GM18502 (cell line): Measurements from ENCODE around the gene RAPGEF5.

Experiments
- ATAC-seq: cut with Tn5 transposase; IDR thresholded peaks from one replicate; pipeline ENCODE4 v1.9.1; 2021; ENCODE audit warnings: mild to moderate bottlenecking; ENCODE audit not compliant: unreplicated experiment, poor library complexity

The RAPGEF5 gene

DNA sequence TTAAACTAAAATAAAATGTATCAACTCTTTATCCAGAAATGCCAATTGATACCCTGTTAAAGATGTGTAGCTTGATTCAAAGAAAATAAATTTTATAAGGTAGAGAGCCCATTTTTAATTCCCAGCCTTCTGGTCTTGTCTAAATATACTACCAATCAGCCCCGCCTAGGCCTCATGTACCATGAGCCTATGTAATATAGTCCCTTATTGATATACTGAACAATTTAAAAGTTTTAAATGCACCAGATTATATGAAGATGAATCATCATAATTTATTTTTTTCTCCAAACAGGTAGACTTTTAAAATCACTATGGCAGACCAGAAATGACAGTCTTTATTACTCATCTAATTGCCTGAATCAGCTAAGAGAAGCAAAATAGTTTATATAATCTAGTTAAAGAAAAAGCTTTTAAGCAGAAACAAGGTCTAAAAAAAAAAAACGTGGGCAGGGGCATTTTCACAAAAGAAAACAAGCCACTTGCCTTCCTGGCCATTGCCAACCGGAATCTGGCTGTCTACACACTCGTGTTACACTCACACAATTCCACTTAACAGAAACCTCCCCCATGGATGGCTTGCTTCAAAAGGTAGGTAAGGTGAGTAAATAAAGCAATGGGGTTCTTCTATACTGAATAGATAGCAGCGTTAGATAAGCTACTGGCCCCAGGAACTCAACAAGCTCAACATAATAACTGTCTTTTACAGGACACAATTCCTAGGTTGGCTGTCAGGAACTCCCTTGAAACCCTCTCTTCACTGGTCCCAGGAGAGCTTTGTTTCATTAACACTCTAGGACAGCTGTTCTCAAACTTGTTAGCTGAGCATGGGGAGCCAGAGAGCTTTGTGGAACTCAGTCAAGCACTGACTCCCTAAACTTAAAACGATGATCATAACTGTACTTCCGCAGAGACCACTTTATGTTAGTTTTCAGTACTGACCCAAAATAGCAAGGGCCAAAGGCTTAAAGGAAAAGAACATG lies 37.2 kb downstream of the RAPGEF5 start:
- no peak for ATAC-seq

DNA sequence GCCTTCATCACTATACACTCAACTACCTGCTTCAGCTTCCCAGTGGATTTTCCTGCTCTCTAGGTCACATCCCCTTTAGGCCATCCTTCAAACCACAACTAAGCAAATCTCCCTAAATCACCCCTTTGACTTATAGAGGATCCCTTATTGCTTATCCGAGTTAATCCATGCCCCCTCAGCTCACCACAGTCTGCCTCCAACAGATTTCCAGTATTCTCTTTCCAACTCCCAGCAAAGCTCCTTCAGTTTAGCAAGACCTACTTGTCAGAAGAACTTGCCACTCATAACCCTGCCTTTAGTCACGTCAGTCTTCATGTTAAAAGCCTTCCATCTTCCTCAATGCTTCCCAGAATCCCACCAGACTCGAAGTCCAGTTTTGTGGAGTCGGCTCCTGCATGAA lies 38.6 kb downstream of the RAPGEF5 start:
- ATAC-seq: no peak

DNA sequence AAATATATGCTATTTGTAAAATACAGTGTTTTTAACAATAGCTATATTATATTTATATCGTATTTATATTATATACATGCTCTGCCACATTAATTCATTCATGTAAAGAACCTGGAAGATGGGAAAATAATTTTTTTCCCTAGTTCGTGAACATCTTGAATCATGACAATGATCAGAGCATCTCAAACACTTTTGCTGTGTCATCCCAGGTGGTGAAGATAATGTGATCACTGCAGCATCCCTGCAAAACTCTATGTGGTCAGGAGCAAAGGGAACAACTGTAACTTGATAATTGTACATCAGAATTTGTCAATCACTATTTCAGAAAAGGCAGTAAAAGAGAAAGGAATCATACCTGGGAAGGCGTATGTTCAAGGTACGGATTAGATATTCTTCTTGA lies 39.3 kb downstream of the RAPGEF5 start:
- ATAC-seq: no peak

DNA sequence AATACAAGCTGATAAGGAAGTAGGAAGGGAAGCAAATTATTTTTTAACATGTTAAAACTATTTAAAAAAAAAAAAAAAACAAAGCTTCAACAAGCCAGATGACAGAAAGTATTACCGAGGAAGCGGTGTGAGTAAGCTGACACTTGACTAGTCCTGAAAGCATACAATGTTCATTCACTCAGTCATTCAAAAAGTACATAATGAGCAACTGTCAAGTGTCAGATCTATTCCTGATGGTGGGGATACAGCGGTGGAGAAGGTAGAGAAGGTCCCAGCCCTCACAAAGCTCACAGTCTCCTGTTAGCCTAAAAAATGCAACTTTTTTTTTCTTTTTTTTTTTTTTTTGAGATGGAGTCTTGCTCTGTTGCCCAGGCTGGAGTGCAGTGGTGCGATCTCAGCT lies 40.0 kb downstream of the RAPGEF5 start:
- no peak for ATAC-seq

DNA sequence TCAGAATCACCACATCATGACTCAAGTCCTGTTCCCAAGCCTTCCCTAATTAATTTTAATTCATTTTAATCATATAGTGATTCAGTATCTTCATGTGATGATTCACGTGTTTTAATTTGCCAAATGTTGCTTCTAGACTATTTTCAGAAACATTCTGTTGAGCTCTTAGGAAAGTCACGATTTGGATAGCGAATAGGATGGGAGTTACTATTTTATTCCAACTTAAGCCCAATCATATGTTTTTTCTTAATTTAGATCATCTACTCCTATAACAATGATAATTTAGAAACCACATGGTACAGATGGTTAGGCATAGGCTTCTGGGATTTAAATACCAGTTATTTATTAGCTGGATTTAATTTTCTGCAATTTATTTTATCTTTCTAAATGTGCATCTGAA lies 49.1 kb downstream of the RAPGEF5 start:
- no peak for ATAC-seq

DNA sequence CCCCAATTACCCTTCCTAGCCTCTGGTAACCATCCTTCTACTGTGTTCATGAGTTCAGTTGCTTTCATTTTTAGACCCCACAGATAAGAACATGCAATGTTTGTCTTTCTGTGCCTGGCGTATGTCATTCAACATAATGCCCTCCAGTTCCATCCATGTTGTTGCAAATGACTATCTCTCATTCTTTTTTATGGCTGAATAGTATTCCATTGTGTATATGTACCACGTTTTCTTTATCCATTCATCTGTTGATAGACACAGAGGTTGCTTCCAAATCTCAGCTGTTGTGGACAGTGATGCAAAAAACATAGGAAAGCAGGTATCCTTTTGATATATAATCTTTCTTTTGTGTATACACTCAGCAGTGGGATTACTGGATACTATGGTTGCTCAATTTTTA lies 51.2 kb downstream of the RAPGEF5 start:
- no peak for ATAC-seq

DNA sequence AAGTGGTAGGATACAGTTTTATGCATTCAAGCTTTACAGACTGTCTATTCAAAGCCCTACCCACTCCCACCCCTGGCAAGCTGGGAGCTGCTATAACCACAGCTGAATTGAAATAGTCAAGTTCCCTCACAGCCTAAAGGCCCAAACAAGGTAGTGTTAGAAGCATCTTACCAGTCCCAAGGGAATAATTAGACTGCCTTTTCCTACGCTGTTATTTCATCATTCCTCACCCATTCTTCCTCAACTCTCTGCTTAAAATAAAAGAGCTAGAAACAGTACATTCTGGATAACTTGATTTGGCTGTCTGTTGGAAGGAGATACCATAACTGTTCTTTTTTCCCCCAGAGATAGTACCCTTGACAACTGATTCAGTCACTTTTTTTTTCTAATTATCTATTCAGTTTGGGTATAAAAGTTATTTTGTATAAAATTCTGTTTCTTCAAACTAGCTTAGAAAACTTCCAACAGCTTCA lies 54.0 kb downstream of the RAPGEF5 start:
- no peak for ATAC-seq

DNA sequence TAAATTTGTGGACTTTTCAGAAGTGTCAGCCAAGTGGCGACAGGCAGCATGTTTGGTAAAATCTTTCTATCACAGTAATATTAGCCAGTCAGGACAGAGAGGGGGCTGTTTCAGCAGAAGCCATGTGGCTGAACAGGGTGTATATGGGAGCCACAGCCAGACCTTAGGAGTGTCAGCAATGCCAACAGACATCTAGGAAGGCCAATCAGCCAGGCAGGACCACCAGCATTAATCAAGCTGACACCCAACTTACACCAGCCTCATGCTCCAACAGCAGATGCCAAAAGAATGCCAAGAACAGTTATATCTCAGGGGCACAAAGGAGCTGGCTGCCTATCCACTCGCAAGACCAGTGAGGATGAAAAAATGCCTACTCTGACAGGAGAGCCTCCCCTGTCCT lies 54.8 kb downstream of the RAPGEF5 start:
- ATAC-seq: no peak

DNA sequence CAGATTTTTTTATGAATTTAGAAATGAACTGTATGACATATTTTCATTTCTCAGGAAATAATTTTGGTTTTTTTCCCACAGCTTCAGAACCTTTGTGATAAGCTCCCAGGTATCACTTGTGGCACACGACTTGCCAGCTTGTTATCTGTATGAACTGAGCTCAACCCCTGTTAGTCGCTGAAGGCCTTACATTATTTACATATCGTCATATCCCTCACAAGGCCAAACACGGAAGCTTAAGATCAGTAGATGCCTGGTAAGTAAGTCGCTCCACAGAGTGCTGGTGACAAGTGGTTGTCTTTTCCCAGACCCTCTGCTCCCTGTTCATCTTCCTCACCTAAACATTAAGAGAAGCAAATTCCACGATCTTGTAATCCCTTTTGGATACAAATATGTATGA lies 55.2 kb downstream of the RAPGEF5 start:
- ATAC-seq: no peak

DNA sequence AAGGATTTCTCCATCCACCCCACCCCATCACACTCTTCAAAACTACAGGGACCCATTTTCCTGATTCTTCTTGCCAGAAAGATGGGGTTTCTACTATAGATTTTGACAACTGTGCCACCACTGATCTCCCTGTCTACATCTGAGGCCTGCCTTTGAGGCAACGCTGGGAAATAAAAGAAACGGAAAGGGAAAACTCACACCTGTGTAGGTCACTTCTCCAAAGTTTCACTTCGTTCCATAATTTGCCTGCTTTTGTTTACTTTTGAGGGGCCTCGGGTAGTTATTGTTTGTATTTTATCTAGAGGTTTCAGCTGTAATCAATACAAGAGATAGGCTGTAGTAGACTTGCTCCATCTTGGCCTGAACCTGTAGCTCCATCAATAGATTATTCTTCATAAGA lies 56.1 kb downstream of the RAPGEF5 start:
- no peak for ATAC-seq

DNA sequence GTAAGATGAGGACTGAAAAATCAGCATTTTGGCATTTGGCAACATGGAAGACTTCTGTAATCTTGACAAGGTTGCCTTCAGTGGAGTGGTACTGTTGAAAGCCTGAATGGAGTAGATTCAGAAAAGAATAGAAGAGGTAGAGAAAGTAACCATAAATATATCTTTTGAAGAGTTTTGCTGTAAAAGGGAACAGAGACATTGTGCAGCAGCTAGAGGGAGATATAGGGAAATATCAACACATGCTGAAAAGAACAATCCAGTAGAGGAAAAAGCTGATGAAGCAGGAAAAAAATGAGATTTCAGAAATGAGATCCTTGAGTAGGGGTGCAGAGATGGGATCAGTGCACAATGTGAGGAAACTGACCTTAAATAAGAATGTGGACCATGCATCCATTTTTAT lies 60.0 kb downstream of the RAPGEF5 start:
- ATAC-seq: no peak

DNA sequence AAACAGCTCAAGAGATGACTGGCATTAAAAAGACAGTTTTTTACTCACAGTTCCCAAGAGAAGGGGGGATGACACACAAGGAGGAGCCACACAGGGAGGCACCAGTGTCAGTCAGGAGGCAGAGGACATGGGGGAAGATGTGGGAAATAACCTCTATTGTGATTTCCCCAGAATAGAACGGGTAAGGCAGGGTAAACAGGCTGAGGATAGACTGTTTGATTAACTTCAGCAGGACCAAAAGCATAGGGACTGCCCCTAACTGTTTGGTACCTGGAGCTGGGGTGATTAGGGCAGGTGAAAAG lies 60.7 kb downstream of the RAPGEF5 start:
- no peak for ATAC-seq

DNA sequence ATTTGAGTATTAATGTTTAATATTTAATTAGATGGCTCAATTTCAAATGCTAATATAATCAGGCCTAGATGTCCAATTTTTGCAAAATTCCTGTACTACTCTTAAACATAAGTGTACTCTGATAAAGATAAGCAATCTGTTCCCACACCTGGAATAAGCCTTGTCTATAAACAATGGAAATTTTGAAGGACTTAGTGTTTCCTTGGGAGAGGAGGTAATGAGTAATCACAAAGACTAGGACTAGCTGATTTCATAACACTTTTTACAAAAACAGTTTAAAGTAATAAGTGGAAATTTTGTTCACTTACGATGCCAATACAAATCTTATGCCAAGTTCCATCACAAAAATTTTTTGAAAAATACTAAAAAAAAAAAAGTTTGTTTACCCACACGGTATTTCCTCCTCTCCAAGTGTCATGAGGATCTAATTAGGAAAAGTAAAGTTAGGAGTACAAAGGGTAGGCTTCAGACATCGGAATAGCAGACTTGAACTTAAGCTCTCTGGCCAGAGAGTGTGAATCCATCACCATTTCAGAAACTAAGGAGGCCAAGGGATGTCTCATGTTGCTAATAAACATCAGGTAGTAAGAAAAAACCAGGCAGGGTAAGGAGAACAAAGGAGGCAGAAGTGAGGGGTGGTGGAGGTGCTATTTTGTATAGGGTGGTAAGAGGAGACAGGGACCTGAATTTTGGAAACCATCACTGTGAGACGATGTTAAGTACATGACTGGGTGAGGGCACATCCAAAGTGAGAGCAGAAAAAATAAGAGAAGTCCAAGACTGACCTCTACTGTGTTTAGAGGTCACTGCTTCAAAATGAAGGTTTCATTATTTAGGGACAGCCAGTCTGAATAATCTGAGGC lies 61.3 kb downstream of the RAPGEF5 start:
- ATAC-seq: no peak

DNA sequence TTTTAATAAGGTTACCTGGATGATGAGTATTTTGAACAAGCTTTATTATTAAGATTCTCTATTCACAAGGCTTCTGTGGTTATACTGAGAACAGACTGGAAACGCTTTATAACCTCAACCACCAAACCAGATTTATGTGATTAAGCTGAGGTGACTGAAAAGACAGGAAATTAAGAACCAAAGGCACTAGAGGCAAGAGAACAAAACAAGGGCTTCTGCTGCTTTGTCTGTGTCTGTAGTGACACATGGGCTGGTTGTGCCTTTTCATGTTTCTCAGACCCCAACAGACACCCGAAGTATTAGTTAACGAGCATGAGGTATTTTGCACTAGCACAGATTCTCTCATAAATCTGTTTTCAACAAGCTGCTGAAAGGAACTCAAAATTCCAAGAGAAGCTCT lies 64.4 kb downstream of the RAPGEF5 start:
- ATAC-seq: no peak

DNA sequence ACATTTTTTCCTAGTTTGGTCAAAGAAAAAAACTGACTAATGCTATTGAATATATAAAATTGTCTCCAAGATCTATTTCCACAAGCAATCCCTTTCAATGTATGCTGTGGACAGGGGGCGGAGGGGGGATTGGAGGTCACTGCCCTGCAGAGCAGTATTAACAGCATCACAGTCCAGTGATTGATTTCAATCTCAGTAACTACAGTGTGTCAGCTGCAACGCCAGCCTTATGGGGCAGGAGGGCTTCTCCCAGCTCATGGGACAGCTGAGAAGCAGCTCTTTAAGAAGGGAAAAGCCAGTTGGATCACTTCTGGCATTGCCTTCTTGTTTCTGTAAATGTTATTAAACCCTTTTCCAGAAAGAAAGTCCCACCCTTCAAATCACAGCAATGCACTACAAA lies 65.0 kb downstream of the RAPGEF5 start:
- ATAC-seq: no peak

DNA sequence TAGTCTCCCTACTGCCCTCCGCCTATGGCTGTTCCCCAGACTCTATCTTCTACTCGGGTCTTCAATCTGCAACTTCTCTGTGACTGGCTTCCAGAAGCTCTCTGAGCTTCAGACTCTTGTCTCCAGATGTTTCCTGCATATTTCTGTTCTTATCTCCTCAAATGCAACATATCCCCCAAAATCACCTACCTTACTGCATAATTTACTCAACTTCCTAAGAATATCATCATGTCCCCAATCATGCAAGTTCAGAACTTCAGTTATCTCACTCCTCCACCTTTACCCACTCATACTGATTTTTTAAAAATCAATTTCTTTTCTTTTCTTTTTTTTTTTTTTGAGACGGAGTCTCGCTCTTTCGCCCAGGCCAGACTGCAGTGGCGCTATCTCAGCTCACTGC lies 68.8 kb downstream of the RAPGEF5 start:
- ATAC-seq: no peak

DNA sequence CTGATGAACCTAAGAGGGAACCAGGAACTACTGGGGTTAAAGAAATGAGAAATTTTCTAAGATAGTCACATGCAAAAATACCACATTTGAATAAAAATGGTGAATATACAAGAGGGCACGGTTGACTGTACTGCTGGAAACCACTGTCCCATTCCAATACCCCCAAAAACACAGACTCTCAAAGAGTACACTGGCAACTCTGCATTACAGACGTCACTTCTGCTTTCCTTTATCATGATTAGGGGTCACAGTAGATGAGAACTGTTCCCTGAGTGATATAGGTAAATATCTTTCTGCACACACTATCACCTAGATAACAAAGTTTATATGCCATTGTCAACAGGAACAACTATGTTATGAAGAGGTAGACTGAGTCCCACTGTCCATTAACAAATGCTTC lies 69.5 kb downstream of the RAPGEF5 start:
- ATAC-seq: no peak

DNA sequence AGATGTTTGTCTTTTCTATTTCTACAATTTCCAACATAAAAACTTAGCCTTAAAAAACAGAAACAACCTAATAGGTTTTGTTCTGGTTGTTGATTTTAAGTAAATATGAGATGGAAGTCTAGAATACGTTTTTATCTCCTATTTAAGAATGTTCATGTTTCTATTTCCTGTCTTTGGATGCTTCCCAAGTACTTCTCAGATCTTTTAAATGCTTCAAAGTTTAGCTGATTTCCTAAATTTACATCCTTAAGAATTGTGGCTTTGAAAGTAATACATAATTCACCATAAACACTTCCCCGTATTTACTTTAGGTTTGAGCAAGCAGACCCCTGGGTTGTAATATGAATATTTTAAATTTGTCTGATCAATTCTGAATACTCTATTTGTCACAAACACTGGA lies 70.5 kb downstream of the RAPGEF5 start:
- ATAC-seq: no peak

DNA sequence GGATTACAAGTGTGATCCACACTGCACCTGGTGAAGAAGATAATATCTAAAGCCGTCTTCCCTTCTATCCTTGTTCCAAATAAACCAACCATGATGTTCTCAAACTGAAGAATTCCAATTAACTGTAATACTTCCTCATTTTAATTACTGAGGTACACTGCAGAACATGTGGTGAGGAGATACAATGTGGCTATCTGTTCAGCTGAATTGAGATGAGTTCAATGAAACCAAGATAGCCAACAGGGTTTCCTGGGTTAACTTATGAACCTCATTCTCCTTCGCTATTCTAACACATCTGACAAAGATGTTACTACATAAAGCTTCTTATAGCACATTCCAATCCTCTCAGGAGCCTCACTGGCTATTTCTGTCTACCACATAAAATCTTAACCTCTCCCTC lies 75.5 kb downstream of the RAPGEF5 start:
- no peak for ATAC-seq

DNA sequence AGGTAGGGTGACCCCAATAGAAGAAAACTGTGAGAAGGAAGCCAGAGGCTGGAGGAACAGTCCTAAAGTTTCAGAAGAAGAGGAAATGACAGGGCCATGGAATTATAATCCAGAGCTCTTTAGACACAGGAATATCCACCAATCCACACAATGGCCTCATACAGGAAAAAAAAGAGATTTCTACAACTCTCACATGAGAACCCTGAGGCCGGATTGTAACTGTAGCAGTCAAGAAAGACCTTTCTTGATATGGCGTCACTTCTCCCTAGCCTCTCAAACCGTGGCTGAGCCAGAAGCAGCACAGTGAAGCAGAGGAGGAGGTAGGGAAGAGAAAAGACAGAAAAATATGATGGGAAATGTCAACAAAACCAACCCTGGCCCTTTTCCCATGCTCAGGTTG lies 76.9 kb downstream of the RAPGEF5 start:
- no peak for ATAC-seq

DNA sequence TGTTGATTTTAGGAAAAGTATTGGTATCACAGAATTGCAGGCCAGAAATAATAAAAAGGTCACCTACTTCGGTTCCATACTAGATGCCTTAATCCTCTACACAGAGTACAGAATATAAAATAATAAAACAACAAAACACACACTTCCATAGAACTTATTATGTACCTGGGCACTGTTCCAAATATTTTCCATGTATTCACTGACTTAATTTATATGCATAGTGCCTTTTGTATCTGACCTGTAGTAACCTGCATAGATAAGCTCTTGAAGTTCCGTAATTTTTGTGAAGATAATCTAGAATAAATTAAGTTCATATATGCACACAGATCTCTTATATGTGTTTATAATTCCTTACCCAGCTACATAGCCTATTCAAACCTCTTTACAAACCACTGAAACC lies 78.3 kb downstream of the RAPGEF5 start:
- no peak for ATAC-seq
